Measurements from ENCODE around the gene TNFSF10.

DNA sequence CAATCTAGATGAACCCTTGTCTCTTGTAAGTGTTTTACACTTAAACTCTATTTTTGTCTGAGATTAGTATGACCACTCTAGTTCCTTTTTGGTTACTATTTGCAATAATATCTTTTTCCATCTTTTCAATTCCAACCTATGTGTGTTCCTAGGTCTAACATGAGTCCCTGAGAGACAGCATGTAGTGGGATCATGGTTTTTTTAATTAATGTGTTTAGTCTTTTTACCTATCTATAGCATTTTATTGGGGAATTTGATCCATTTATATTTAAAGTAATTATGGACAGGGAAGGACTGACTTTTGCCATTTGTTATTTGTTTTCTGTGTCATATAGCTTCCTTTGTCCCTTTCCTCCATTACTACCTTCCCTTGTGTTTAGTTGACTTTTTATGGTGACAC, 21.7 kb downstream of the TNFSF10 start:
- TF ChIP-seq, protein P1, sequence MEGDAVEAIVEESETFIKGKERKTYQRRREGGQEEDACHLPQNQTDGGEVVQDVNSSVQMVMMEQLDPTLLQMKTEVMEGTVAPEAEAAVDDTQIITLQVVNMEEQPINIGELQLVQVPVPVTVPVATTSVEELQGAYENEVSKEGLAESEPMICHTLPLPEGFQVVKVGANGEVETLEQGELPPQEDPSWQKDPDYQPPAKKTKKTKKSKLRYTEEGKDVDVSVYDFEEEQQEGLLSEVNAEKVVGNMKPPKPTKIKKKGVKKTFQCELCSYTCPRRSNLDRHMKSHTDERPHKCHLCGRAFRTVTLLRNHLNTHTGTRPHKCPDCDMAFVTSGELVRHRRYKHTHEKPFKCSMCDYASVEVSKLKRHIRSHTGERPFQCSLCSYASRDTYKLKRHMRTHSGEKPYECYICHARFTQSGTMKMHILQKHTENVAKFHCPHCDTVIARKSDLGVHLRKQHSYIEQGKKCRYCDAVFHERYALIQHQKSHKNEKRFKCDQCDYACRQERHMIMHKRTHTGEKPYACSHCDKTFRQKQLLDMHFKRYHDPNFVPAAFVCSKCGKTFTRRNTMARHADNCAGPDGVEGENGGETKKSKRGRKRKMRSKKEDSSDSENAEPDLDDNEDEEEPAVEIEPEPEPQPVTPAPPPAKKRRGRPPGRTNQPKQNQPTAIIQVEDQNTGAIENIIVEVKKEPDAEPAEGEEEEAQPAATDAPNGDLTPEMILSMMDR (IDR thresholded peaks at IDR 0.05; ENCODE audit: borderline replicate concordance, extremely low read depth, low read length, poor library complexity, severe bottlenecking) = no peak
- TF ChIP-seq EZH2 (IDR thresholded peaks at IDR 0.05; ENCODE audit: borderline replicate concordance, low read depth, low read length, severe bottlenecking) = no peak

Data from DND-41 (cell line).